Lung (tissue), 12 donors: ENCODE measurements around the gene TGFB1. TPM values are rescaled to one million over a fixed set of nuclear protein-coding genes. Genes with fewer than 3 reads are reported as not detected.
A peak's percentile ranks its signal among the peaks of the same experiment; 100 is the strongest.

ENCODE experiments used
- ATAC-seq: fragments of 200-7000 bp; cut with Tn5 transposase; one replicate; pipeline ENCODE4 v1.9.1; 2020; ENCODE audit warnings: moderate number of reproducible peaks; ENCODE audit not compliant: insufficient read depth, low FRiP score
- DNase-seq, 3 donors: peaks; one replicate each; pipeline ENCODE4 v3.0.0-alpha.2; 2013 to 2017
- H3K27ac ChIP-seq, 2 donors: one replicate each; pipeline ENCODE4 v1.5.1; 2013; ENCODE audit warnings: mild to moderate bottlenecking in 2 of 2, moderate library complexity in 2 of 2, control low read depth in 1 of 2, inconsistent platforms in 1 of 2, low read depth in 1 of 2, low read length in 1 of 2
- H3K27me3 ChIP-seq, 3 donors: one replicate each; pipeline ENCODE4 v1.5.1; 2013; ENCODE audit warnings: low read length in 2 of 3; ENCODE audit not compliant: control insufficient read depth in 3 of 3, insufficient read depth in 3 of 3
- H3K36me3 ChIP-seq, 4 donors: one replicate each; pipeline ENCODE4 v1.5.1; 2013; ENCODE audit warnings: low read length in 4 of 4, mild to moderate bottlenecking in 1 of 4, moderate library complexity in 1 of 4; ENCODE audit not compliant: control insufficient read depth in 4 of 4, insufficient read depth in 4 of 4
- H3K4me1 ChIP-seq, 5 donors: one replicate each; pipeline ENCODE4 v1.5.1; 2013; ENCODE audit warnings: low read length in 5 of 5, mild to moderate bottlenecking in 2 of 5, moderate library complexity in 1 of 5; ENCODE audit not compliant: control insufficient read depth in 5 of 5, insufficient read depth in 5 of 5
- H3K4me3 ChIP-seq: one replicate; pipeline ENCODE4 v1.5.1; 2013; ENCODE audit warnings: mild to moderate bottlenecking, control low read depth, moderate library complexity
- H3K9ac ChIP-seq, 2 donors: one replicate each; pipeline ENCODE4 v1.5.1; 2013; ENCODE audit warnings: low read length in 2 of 2, control low read depth in 1 of 2; ENCODE audit not compliant: insufficient read depth in 1 of 2
- H3K9me3 ChIP-seq, 4 donors: one replicate each; pipeline ENCODE4 v1.5.1; 2013; ENCODE audit warnings: low read length in 3 of 4, mild to moderate bottlenecking in 1 of 4, moderate library complexity in 1 of 4; ENCODE audit not compliant: control insufficient read depth in 4 of 4, insufficient read depth in 3 of 4
- CTCF ChIP-seq: IDR thresholded peaks from 2 replicates; pipeline ENCODE4 v1.5.1; 2012; ENCODE audit warnings: mild to moderate bottlenecking; ENCODE audit errors: control extremely low read depth, extremely low read depth
- WGBS, 2 donors: extraction: QIAGEN DNeasy Blood & Tissue Kit; methylation state at CpG; one replicate each; pipeline ENCODE4 v1.1.7; 2013; 5-methylcytosine and 5-hydroxymethylcytosine counted together
- polyA plus RNA-seq, 2 donors: library from polyadenylated mRNA; stranded (reverse); fragments of 200-250 nt; gene quantifications; one replicate each; pipeline ENCODE4 v1.2.1, GENCODE V29; 2013
- total RNA-seq, 2 donors: library from RNA; depleted of rRNA in 1 of 2; stranded (reverse); fragments of >200 nt in 1 of 2; gene quantifications; one replicate each; pipeline ENCODE4 v1.2.1, GENCODE V29; 2014 to 2021
- donor health status: control.
- donor health status: control.
- donor health status: Bipolar disorder and iron deficiency.
- donor health status: healthy.
- donor health status: DM: yes; HTN: yes; CAD: no.

TGFB1 gene
- total and polyA plus RNA-seq, 4 donors = 18.0 to 88.8 (median 47.6) TPM

- no peak for TF ChIP-seq CTCF
- Histone ChIP-seq H3K9me3 (no peaks in the 10 kb centered on the region), H3K27ac (peak overlapping the region in 1 of 2 donors; percentile 99), H3K27me3 (no peaks in the 10 kb centered on the region), H3K36me3 (no peaks in the 10 kb centered on the region), H3K4me1 (peaks cover 0 to 13% (median 6%) of the 10 kb centered on the region in 5 donors), H3K9ac (peak overlapping the region in 1 of 2 donors; percentile 46), H3K4me3 (no peak overlapping the region)
- DNase-seq (no peak), ATAC-seq (no peak)
- WGBS, 2 donors = 72 to 73% methylated on average over 9 to 10 of the region's 10 CpGs
Observed at GRCh38 chr19:41362143-41362847, 8.6 kb upstream of the TGFB1 start.

- WGBS, 2 donors = 100% methylated on average over 1 of the region's 1 CpG
- no peak for TF ChIP-seq CTCF
- Histone ChIP-seq H3K27me3 (no peaks in the 10 kb centered on the region), H3K4me1 (peaks cover 0 to 13% (median 2%) of the 10 kb centered on the region in 5 donors), H3K9ac (no peak overlapping the region), H3K4me3 (no peak overlapping the region), H3K36me3 (no peaks in the 10 kb centered on the region), H3K27ac (no peak overlapping the region), H3K9me3 (no peaks in the 10 kb centered on the region)
- ATAC-seq (no peak), DNase-seq (no peak)
Observed at GRCh38 chr19:41359741-41360140, 6.0 kb upstream of the TGFB1 start.

DNA sequence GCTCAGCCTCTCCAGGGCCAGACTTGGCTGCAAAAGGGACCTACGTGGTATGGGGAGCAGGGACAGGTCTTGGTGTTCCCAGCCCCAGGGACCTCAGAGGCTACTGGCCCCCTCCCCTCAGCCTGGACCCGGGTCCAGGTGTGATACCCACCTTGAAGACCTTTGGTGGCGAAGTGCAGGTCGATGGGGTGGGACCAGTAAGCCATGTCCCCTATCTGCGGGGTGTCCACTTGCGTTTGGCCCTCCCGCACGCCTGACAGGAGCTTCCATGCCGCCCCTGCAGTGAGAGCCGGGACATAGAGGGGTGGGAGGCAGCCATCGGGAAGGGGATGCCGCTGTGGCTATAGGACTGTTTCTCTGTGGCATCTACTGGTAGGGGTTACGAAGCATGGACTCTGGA is 4.0 kb upstream of the TGFB1 start:
- DNase-seq = no peak
- Histone ChIP-seq H3K4me3 (no peak overlapping the region), H3K36me3 (no peaks in the 10 kb centered on the region), H3K27ac (no peak overlapping the region), H3K27me3 (peaks cover 0 to 3% (median 0%) of the 10 kb centered on the region in 3 donors), H3K9me3 (no peaks in the 10 kb centered on the region), H3K9ac (no peak overlapping the region), H3K4me1 (peaks cover 0 to 15% (median 5%) of the 10 kb centered on the region in 5 donors)
- ATAC-seq = no peak
- WGBS, 2 donors = 90 to 93% methylated on average over 13 of the region's 13 CpGs
- no peak for TF ChIP-seq CTCF
